ENCODE results near the gene RBM17. TPM values are rescaled to one million over a fixed set of nuclear protein-coding genes. Genes with fewer than 3 reads are reported as not detected.
"Not testable (repeated sequence)": the region's sequence is repeated elsewhere in the genome, so short reads cannot be mapped to it uniquely, and the experiment has no call there.

The RBM17 gene
- polyA plus RNA-seq, 3 donors = 140 to 154 (median 141) TPM

GRCh38 chr10:6134099-6134823 lies 45.4 kb downstream of the RBM17 start:
- DNase-seq (ENCODE audit: low read depth in 3 of 3, low spot score in 2 of 3) = no peak

- DNase-seq (ENCODE audit: low read depth in 3 of 3, low spot score in 2 of 3) = no peak
Observed at GRCh38 chr10:6135039-6135438, 46.2 kb downstream of the RBM17 start.

GRCh38 chr10:6135589-6136168 lies 46.8 kb downstream of the RBM17 start:
- DNase-seq (ENCODE audit: low read depth in 3 of 3, low spot score in 2 of 3) = no peak

- no peak for DNase-seq (ENCODE audit: low read depth in 3 of 3, low spot score in 2 of 3)
Observed at GRCh38 chr10:6136215-6137201, 47.7 kb downstream of the RBM17 start.

GRCh38 chr10:6138456-6138855 lies 49.6 kb downstream of the RBM17 start:
- no peak for DNase-seq (ENCODE audit: low read depth in 3 of 3, low spot score in 2 of 3)

GRCh38 chr10:6139470-6139869 lies 50.6 kb downstream of the RBM17 start:
- no peak for DNase-seq (ENCODE audit: low read depth in 3 of 3, low spot score in 2 of 3)

GRCh38 chr10:6140141-6140841 lies 51.5 kb downstream of the RBM17 start:
- no peak for DNase-seq (ENCODE audit: low read depth in 3 of 3, low spot score in 2 of 3)

- no peak for DNase-seq (ENCODE audit: low read depth in 3 of 3, low spot score in 2 of 3)
Observed at GRCh38 chr10:6140965-6141295, 52.1 kb downstream of the RBM17 start.

GRCh38 chr10:6141296-6142151 lies 52.7 kb downstream of the RBM17 start:
- no peak for DNase-seq (ENCODE audit: low read depth in 3 of 3, low spot score in 2 of 3)

GRCh38 chr10:6142186-6142585 lies 53.4 kb downstream of the RBM17 start:
- DNase-seq (ENCODE audit: low read depth in 3 of 3, low spot score in 2 of 3) = not testable (repeated sequence)

GRCh38 chr10:6142644-6143043 lies 53.8 kb downstream of the RBM17 start:
- no peak for DNase-seq (ENCODE audit: low read depth in 3 of 3, low spot score in 2 of 3)

GRCh38 chr10:6143181-6143580 lies 54.3 kb downstream of the RBM17 start:
- DNase-seq (ENCODE audit: low read depth in 3 of 3, low spot score in 2 of 3) = no peak

- no peak for DNase-seq (ENCODE audit: low read depth in 3 of 3, low spot score in 2 of 3)
Observed at GRCh38 chr10:6144406-6145165, 55.8 kb downstream of the RBM17 start.

- no peak for DNase-seq (ENCODE audit: low read depth in 3 of 3, low spot score in 2 of 3)
Observed at GRCh38 chr10:6145166-6145987, 56.5 kb downstream of the RBM17 start.

- DNase-seq (ENCODE audit: low read depth in 3 of 3, low spot score in 2 of 3) = no peak
Observed at GRCh38 chr10:6146013-6146785, 57.4 kb downstream of the RBM17 start.

GRCh38 chr10:6146921-6147320 lies 58.1 kb downstream of the RBM17 start:
- DNase-seq (ENCODE audit: low read depth in 3 of 3, low spot score in 2 of 3) = no peak

GRCh38 chr10:6148251-6148701 lies 59.4 kb downstream of the RBM17 start:
- DNase-seq (ENCODE audit: low read depth in 3 of 3, low spot score in 2 of 3) = no peak
